Keratinocyte (primary cell): Measurements from ENCODE around the gene CHMP4B. TPM values are rescaled to one million over a fixed set of nuclear protein-coding genes. Genes with fewer than 3 reads are reported as not detected.

Experiments
- DNase-seq: peaks from one replicate; pipeline ENCODE4 v3.0.0-alpha.2; 2011; ENCODE audit warnings: low read depth, missing footprints, low spot score
- FAIRE-seq: peaks from 2 replicates; lab custom pipeline; 2011; peaks lifted over from hg19 to GRCh38; lab: Jason Lieb, UNC
- H2AFZ ChIP-seq: 2 replicates; pipeline ENCODE4 v1.6.0; 2012; ENCODE audit warnings: low read length, control low read depth, inconsistent platforms; ENCODE audit not compliant: control insufficient read depth
- H3K27ac ChIP-seq: 2 replicates; pipeline ENCODE4 v1.5.1; 2011; ENCODE audit warnings: low read length; ENCODE audit not compliant: control insufficient read depth, insufficient read depth
- H3K27me3 ChIP-seq: 3 replicates; pipeline ENCODE4 v1.6.0; 2011; ENCODE audit warnings: low read length; ENCODE audit not compliant: control insufficient read depth, insufficient read depth; ENCODE audit errors: extremely low read depth
- H3K36me3 ChIP-seq, 2 experiments: 2 replicates in 1 of 2; 3 replicates in 1 of 2; pipeline ENCODE4 v1.5.1; 2011; ENCODE audit warnings: low read length in 2 of 2, mild to moderate bottlenecking in 1 of 2; ENCODE audit not compliant: control insufficient read depth in 2 of 2, insufficient read depth in 2 of 2; ENCODE audit errors: extremely low read depth in 1 of 2
- H3K4me1 ChIP-seq: 3 replicates; pipeline ENCODE4 v1.5.1; 2011; ENCODE audit warnings: low read length; ENCODE audit not compliant: control insufficient read depth, insufficient read depth; ENCODE audit errors: extremely low read depth
- H3K4me2 ChIP-seq: 3 replicates; pipeline ENCODE4 v1.6.0; 2011; ENCODE audit warnings: low read depth, low read length; ENCODE audit not compliant: control insufficient read depth, insufficient read depth; ENCODE audit errors: extremely low read depth
- H3K4me3 ChIP-seq, 3 experiments: fragments of 200-600 bp in 1 of 3; sonication (generic) in 1 of 3; 2 replicates in 2 of 3; 3 replicates in 1 of 3; pipeline ENCODE4 v1.5.1; 2011 to 2016; ENCODE audit warnings: low read length in 3 of 3, mild to moderate bottlenecking in 3 of 3, control low read depth in 2 of 3, inconsistent platforms in 1 of 3, low read depth in 1 of 3, mixed read lengths in 1 of 3, mixed run types in 1 of 3, moderate library complexity in 1 of 3; ENCODE audit not compliant: control insufficient read depth in 2 of 3, insufficient read depth in 2 of 3; ENCODE audit errors: extremely low read depth in 1 of 3
- H3K79me2 ChIP-seq: 2 replicates; pipeline ENCODE4 v1.6.0; 2012; ENCODE audit warnings: low read length; ENCODE audit not compliant: control insufficient read depth, insufficient read depth
- H3K9ac ChIP-seq: 3 replicates; pipeline ENCODE4 v1.6.0; 2011; ENCODE audit warnings: low read length; ENCODE audit not compliant: control insufficient read depth, insufficient read depth; ENCODE audit errors: extremely low read depth
- H3K9me1 ChIP-seq: 3 replicates; pipeline ENCODE4 v1.6.0; 2011; ENCODE audit warnings: low read length; ENCODE audit not compliant: control insufficient read depth, insufficient read depth; ENCODE audit errors: extremely low read depth
- H3K9me3 ChIP-seq: 2 replicates; pipeline ENCODE4 v1.5.1; 2012; ENCODE audit warnings: low read depth, low read length; ENCODE audit not compliant: control insufficient read depth
- H4K20me1 ChIP-seq: 3 replicates; pipeline ENCODE4 v1.6.0; 2011; ENCODE audit warnings: low read length; ENCODE audit not compliant: control insufficient read depth, insufficient read depth; ENCODE audit errors: extremely low read depth
- EZH2 ChIP-seq: IDR thresholded peaks from one replicate; pipeline ENCODE4 v1.6.1; 2012; ENCODE audit warnings: inconsistent platforms, mild to moderate bottlenecking, low read length, moderate library complexity
- dilution Hi-C: fragments of 300-500 bp; cut with MboI; formaldehyde crosslinking; loops from one replicate; pipeline ENCODE4 v1.7.0; 2020; ENCODE audit warnings: low sequenced_read_pairs; ENCODE audit not compliant: extremely low pct_ligation_motif_present
- polyA plus RNA-seq, 5 experiments: library from polyadenylated mRNA; depleted of rRNA in 3 of 5; stranded (reverse) in 3 of 5; stranded (forward) in 1 of 5; unstranded in 1 of 5; fragments of >200 nt; gene quantifications; 1 replicate in 1 of 5; 2 replicates in 3 of 5; 3 replicates in 1 of 5; pipeline versions ENCODE4 v1.2.1 to v1.2.3, GENCODE V29; 2011 to 2012; ENCODE audit warnings: missing spikeins in 2 of 5, low read depth in 1 of 5, low replicate concordance in 1 of 5
- TF ChIP-seq, protein P1 (sequence below), 3 experiments: IDR thresholded peaks in 1 of 3; conservative IDR thresholded peaks in 1 of 3; optimal IDR thresholded peaks in 1 of 3; 2 replicates in 2 of 3; 3 replicates in 1 of 3; pipeline versions ENCODE3 to v1.5.1; 2011; ENCODE audit warnings: low read length in 3 of 3, mild to moderate bottlenecking in 3 of 3, moderate library complexity in 2 of 3, control low read depth in 1 of 3, inconsistent platforms in 1 of 3; ENCODE audit not compliant: insufficient read depth in 2 of 3; ENCODE audit errors: extremely low read depth in 1 of 3

CHMP4B gene
- polyA plus RNA-seq, 1 donor (not counting 4 experiments of a cell fraction or from before 2014, with no cell fraction given) = 72.2 TPM

DNA sequence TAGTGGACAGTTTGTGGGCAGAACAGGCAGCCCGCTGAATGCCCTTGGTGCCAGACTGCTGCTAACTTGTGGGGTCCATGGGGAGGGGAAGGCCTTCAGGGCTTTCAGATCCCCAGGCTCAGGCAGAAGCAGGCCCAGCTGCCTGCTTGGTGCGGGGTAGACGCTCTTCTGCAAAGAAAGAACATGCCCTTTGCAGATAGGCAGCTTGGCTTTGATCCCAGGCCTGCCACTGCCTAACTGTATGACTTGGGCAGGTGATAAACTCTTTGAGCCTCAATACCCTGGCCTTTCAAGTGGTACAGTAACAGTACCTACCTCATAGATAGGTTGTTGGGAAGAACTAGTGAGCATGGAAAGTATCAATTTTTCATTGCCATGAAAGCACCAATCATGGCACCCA lies 28.4 kb downstream of the CHMP4B start:
- H3K4me3 ChIP-seq = no peak overlapping the region
- no peak overlapping the region for H2AFZ ChIP-seq
- H4K20me1 ChIP-seq = peaks cover 23% of the 10 kb centered on the region
- dilution Hi-C loops = no loop called here
- H3K9ac ChIP-seq = no peak overlapping the region
- no peaks in the 10 kb centered on the region for H3K27me3 ChIP-seq
- H3K9me3 ChIP-seq = no peaks in the 10 kb centered on the region
- H3K79me2 ChIP-seq = peaks cover 91% of the 10 kb centered on the region
- no peak overlapping the region for H3K4me2 ChIP-seq
- H3K36me3 ChIP-seq = peaks cover 0 to 5% of the 10 kb centered on the region in 2 experiments
- FAIRE-seq (no peak), DNase-seq (no peak)
- TF ChIP-seq, protein P1, sequence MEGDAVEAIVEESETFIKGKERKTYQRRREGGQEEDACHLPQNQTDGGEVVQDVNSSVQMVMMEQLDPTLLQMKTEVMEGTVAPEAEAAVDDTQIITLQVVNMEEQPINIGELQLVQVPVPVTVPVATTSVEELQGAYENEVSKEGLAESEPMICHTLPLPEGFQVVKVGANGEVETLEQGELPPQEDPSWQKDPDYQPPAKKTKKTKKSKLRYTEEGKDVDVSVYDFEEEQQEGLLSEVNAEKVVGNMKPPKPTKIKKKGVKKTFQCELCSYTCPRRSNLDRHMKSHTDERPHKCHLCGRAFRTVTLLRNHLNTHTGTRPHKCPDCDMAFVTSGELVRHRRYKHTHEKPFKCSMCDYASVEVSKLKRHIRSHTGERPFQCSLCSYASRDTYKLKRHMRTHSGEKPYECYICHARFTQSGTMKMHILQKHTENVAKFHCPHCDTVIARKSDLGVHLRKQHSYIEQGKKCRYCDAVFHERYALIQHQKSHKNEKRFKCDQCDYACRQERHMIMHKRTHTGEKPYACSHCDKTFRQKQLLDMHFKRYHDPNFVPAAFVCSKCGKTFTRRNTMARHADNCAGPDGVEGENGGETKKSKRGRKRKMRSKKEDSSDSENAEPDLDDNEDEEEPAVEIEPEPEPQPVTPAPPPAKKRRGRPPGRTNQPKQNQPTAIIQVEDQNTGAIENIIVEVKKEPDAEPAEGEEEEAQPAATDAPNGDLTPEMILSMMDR (optimal IDR thresholded peaks at IDR 0.05 in 1 of 3, IDR thresholded peaks at IDR 0.05 in 1 of 3, conservative IDR thresholded peaks at IDR 0.05 in 1 of 3; ENCODE audit: extremely low read depth in 1 of 3, insufficient read depth in 2 of 3, low read length in 3 of 3) = no peak
- no peak for TF ChIP-seq EZH2
- H3K9me1 ChIP-seq = peaks cover 7% of the 10 kb centered on the region
- no peak overlapping the region for H3K27ac ChIP-seq
- peaks cover 39% of the 10 kb centered on the region for H3K4me1 ChIP-seq

DNA sequence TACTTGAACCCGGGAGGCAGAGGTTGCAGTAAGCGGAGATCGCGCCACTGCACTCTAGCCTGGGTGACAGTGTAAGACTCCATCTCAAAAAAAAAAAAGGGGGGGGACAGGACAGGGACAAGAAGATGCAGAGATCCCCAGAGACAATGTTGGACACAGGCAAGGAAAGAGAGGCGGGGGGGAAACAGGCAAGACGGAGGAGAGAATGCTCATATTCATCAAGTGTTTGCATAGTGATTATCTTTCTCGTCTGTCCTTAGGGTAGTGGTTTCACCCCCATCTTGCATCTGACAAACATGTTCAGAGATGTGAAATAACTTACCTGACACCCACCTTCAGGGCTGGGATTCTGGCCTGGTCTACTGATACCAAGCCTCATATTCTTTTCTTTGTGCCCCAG lies 29.0 kb downstream of the CHMP4B start:
- dilution Hi-C loops = no loop called here
- H3K4me1 ChIP-seq = peaks cover 39% of the 10 kb centered on the region
- no peak overlapping the region for H3K4me3 ChIP-seq
- H3K9ac ChIP-seq = no peak overlapping the region
- peaks cover 92% of the 10 kb centered on the region for H3K79me2 ChIP-seq
- H2AFZ ChIP-seq = no peak overlapping the region
- H3K36me3 ChIP-seq = peaks cover 0 to 5% of the 10 kb centered on the region in 2 experiments
- H3K4me2 ChIP-seq = no peak overlapping the region
- H4K20me1 ChIP-seq = peaks cover 23% of the 10 kb centered on the region
- H3K27me3 ChIP-seq = no peaks in the 10 kb centered on the region
- FAIRE-seq (no peak), DNase-seq (no peak)
- H3K9me3 ChIP-seq = no peaks in the 10 kb centered on the region
- TF ChIP-seq EZH2 = no peak
- TF ChIP-seq, protein P1 (optimal IDR thresholded peaks at IDR 0.05 in 1 of 3, IDR thresholded peaks at IDR 0.05 in 1 of 3, conservative IDR thresholded peaks at IDR 0.05 in 1 of 3; ENCODE audit: extremely low read depth in 1 of 3, insufficient read depth in 2 of 3, low read length in 3 of 3) = no peak
- H3K27ac ChIP-seq = no peak overlapping the region
- peaks cover 7% of the 10 kb centered on the region for H3K9me1 ChIP-seq
